NCI-H2196 treated with DMSO at 0.1 percent for 48 hours (cell line): ENCODE measurements around the gene MYO15B.
"Not testable (repeated sequence)": the region's sequence is repeated elsewhere in the genome, so short reads cannot be mapped to it uniquely, and the experiment has no call there.

Experiments used
- DNase-seq: peaks from one replicate; lab custom pipeline; 2025; ENCODE audit not compliant: unreplicated experiment; lab: John Stamatoyannopoulos, UW

Gene MYO15B

GRCh38 chr17:75575197-75575596 lies 12.4 kb upstream of the MYO15B start:
- DNase-seq: no peak

GRCh38 chr17:75575728-75576127 lies 11.9 kb upstream of the MYO15B start:
- DNase-seq: no peak

GRCh38 chr17:75576661-75577060 lies 10.9 kb upstream of the MYO15B start:
- DNase-seq: no peak

GRCh38 chr17:75581121-75581725 lies 6.4 kb upstream of the MYO15B start:
- not testable (repeated sequence) for DNase-seq

GRCh38 chr17:75583197-75583596 lies 4.4 kb upstream of the MYO15B start:
- not testable (repeated sequence) for DNase-seq

GRCh38 chr17:75584849-75585175 lies 2.8 kb upstream of the MYO15B start:
- no peak for DNase-seq

- DNase-seq: no peak
Measured at GRCh38 chr17:75588596-75589011, 1.0 kb downstream of the MYO15B start.

GRCh38 chr17:75589012-75589918 lies 1.7 kb downstream of the MYO15B start:
- peak; percentile 93 for DNase-seq

GRCh38 chr17:75589919-75590303 lies 2.3 kb downstream of the MYO15B start:
- DNase-seq: no peak

- no peak for DNase-seq
Measured at GRCh38 chr17:75590314-75590761, 2.7 kb downstream of the MYO15B start.

GRCh38 chr17:75590849-75591721 lies 3.5 kb downstream of the MYO15B start:
- DNase-seq: no peak

GRCh38 chr17:75591722-75592302 lies 4.2 kb downstream of the MYO15B start:
- no peak for DNase-seq

- no peak for DNase-seq
Measured at GRCh38 chr17:75592348-75593020, 4.9 kb downstream of the MYO15B start.

GRCh38 chr17:75593430-75593829 lies 5.8 kb downstream of the MYO15B start:
- not testable (repeated sequence) for DNase-seq

GRCh38 chr17:75594499-75595283 lies 7.1 kb downstream of the MYO15B start:
- no peak for DNase-seq

- DNase-seq: no peak
Measured at GRCh38 chr17:75595284-75595919, 7.8 kb downstream of the MYO15B start.

- DNase-seq: no peak
Measured at GRCh38 chr17:75595920-75596313, 8.3 kb downstream of the MYO15B start.

GRCh38 chr17:75596320-75597087 lies 8.9 kb downstream of the MYO15B start:
- no peak for DNase-seq
